ENCODE measurements around the gene FREM1. TPM values are rescaled to one million over a fixed set of nuclear protein-coding genes. Genes with fewer than 3 reads are reported as not detected.

FREM1 gene
- total RNA-seq, 1 donor from 2014 or later: 62.9 TPM

- Mint-ChIP-seq H3K27me3 (ENCODE audit: low read depth) (no peaks in the 10 kb centered on the region), H3K9me3 (peaks cover 7% of the 10 kb centered on the region)
Measured at GRCh38 chr9:14783358-14783757, 126.9 kb downstream of the FREM1 start.

DNA sequence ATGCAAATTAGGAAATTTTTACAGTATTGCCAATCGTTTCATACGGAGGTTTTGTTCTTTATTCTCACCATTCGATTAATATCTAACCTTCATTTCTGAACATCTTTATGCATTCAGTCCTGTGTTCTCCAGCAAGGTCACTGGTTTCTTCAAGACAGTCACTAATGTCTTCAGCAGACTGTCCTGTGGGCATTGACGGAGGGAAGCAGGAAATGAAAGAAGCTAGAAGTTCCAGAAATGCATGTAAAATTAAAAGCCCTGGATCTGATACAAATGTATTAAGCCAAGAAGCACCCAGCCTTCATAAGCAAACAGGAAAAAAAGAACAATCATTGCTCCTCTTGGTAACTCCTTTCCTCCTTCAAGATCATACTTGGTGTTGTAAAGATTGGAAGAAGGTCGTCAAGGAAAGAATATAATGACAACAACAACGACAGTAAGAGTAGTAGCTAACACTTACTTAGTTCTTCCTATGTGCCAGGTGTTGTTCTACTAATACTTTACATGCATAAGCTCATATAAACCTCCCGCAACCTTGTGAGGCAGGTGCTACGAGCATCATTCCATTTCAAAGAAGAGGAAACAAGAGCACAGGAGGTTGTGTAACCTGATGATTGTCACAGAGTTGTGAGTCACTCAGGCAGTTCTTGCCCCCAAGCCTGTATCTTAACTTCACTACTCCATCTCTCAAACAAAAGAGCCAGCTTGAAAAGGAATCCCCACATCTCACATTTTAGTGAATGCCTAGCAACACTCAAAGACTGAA, 127.8 kb downstream of the FREM1 start:
- Mint-ChIP-seq H3K27ac (no peak overlapping the region), H3K9me3 (peaks cover under 1% of the 10 kb centered on the region), H3K4me3 (no peak overlapping the region), H3K36me3 (peaks cover 42% of the 10 kb centered on the region), H3K4me1 (no peaks in the 10 kb centered on the region), H3K27me3 (ENCODE audit: low read depth) (no peaks in the 10 kb centered on the region)
- DNase-seq (ENCODE audit: low spot score in 2 of 2, unreplicated experiment in 2 of 2): no peak
- no peak for TF ChIP-seq CTCF (IDR thresholded peaks at IDR 0.05; ENCODE audit: unreplicated experiment)

More at GRCh38 chr9:14783358-14783757, 126.9 kb downstream of the FREM1 start:
- Mint-ChIP-seq H3K4me1 (no peaks in the 10 kb centered on the region), H3K4me3 (no peak overlapping the region), H3K36me3 (peaks cover 47% of the 10 kb centered on the region), H3K27ac (no peak overlapping the region)
- no peak for TF ChIP-seq CTCF (IDR thresholded peaks at IDR 0.05; ENCODE audit: unreplicated experiment)
- no peak for DNase-seq (ENCODE audit: low spot score in 2 of 2, unreplicated experiment in 2 of 2)

DNA sequence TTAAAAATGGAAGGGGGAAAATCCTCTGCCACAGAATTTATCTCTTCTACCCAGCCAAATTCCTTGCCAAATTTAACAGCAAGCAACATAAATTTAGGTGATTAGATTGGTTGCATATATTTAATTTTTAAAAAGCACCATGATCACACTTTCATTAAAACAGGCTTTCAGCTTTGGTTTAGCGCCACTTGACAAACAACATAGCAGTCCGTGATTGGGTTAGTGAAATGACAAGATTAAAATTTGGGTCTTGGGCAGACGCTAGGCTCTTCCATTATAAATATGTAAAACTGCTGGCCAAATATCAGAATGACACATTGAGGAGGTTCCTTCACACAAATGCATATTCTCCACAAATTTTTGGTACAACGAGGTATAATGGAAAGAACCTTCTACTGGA, 129.5 kb downstream of the FREM1 start:
- DNase-seq (ENCODE audit: low spot score in 2 of 2, unreplicated experiment in 2 of 2): no peak
- H3K4me3 Mint-ChIP-seq: no peak overlapping the region
- no peak for TF ChIP-seq CTCF (IDR thresholded peaks at IDR 0.05; ENCODE audit: unreplicated experiment)
- H3K27ac Mint-ChIP-seq: no peak overlapping the region
- H3K4me1 Mint-ChIP-seq: no peaks in the 10 kb centered on the region
- H3K9me3 Mint-ChIP-seq: no peaks in the 10 kb centered on the region
- no peaks in the 10 kb centered on the region for H3K27me3 Mint-ChIP-seq (ENCODE audit: low read depth)
- peaks cover 33% of the 10 kb centered on the region for H3K36me3 Mint-ChIP-seq

- H3K36me3 Mint-ChIP-seq: peaks cover 32% of the 10 kb centered on the region
- no peaks in the 10 kb centered on the region for H3K9me3 Mint-ChIP-seq
- H3K27ac Mint-ChIP-seq: no peak overlapping the region
- TF ChIP-seq CTCF (IDR thresholded peaks at IDR 0.05; ENCODE audit: unreplicated experiment): no peak
- H3K4me1 Mint-ChIP-seq: no peaks in the 10 kb centered on the region
- no peak for DNase-seq (ENCODE audit: low spot score in 2 of 2, unreplicated experiment in 2 of 2)
- no peaks in the 10 kb centered on the region for H3K27me3 Mint-ChIP-seq (ENCODE audit: low read depth)
- no peak overlapping the region for H3K4me3 Mint-ChIP-seq
Measured at GRCh38 chr9:14780251-14780650, 130.0 kb downstream of the FREM1 start.

- H3K4me3 Mint-ChIP-seq: no peak overlapping the region
- H3K27me3 Mint-ChIP-seq (ENCODE audit: low read depth): no peaks in the 10 kb centered on the region
- H3K36me3 Mint-ChIP-seq: peaks cover 37% of the 10 kb centered on the region
- H3K9me3 Mint-ChIP-seq: no peaks in the 10 kb centered on the region
- DNase-seq (ENCODE audit: low spot score in 2 of 2, unreplicated experiment in 2 of 2): no peak
- no peak overlapping the region for H3K27ac Mint-ChIP-seq
- no peaks in the 10 kb centered on the region for H3K4me1 Mint-ChIP-seq
- TF ChIP-seq CTCF (IDR thresholded peaks at IDR 0.05; ENCODE audit: unreplicated experiment): no peak
Measured at GRCh38 chr9:14779566-14780022, 130.6 kb downstream of the FREM1 start.

Data from mesothelial cell of epicardium (in vitro differentiated cells).